GM12874 (cell line): ENCODE data around the gene AP1S2.
A peak's percentile ranks its signal among the peaks of the same experiment; 100 is the strongest.

ENCODE experiments used
- CTCF ChIP-seq: IDR thresholded peaks from 2 replicates; pipeline ENCODE4 v1.5.1; 2011; ENCODE audit warnings: low read depth, mild to moderate bottlenecking, control low read depth, low read length, moderate library complexity; ENCODE audit not compliant: insufficient read depth

The AP1S2 gene

DNA sequence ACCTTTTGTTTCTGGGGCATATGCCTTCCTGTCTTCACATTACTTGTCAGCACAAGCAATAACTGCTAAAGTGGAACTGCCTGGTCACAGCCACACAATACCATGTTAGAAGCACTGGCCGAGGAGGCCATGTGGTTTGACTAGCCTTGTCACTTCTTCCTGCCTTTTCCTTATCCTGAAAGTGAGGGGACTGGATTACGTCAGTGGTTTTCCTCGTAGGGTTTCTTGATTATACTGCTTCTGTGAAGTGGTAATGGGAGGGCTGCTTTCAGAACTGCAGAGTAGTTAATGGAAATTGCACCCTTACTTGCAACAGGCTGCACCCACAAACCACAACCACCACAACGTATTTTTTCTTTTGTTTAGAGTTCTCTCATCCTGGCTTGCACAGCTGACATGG lies 37.7 kb downstream of the AP1S2 start:
- no peak for TF ChIP-seq CTCF

DNA sequence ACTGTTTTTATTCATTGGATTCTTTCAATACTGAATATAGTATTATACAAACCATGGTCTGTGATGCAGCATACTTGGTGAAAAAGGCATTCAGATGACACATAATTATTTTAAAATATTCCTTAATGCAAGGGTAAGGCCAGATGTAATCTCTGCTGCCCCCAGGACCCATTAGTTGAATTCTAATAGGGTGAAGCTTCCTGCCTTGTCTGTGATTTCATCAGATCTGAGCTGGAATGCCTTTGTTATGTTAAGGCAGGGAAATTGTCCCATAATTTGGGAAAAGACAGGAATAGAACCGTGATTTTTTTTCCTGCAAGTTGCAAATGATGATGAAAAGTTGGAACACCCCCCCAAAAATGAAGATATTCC lies 38.2 kb downstream of the AP1S2 start:
- no peak for TF ChIP-seq CTCF

- peak; percentile 50; the same call in 1 of the 2 replicates for TF ChIP-seq CTCF
Measured at GRCh38 chrX:15815779-15816437, 38.7 kb downstream of the AP1S2 start.

GRCh38 chrX:15814771-15815365 lies 39.7 kb downstream of the AP1S2 start:
- no peak for TF ChIP-seq CTCF

GRCh38 chrX:15813416-15813815 lies 41.2 kb downstream of the AP1S2 start:
- TF ChIP-seq CTCF = no peak

DNA sequence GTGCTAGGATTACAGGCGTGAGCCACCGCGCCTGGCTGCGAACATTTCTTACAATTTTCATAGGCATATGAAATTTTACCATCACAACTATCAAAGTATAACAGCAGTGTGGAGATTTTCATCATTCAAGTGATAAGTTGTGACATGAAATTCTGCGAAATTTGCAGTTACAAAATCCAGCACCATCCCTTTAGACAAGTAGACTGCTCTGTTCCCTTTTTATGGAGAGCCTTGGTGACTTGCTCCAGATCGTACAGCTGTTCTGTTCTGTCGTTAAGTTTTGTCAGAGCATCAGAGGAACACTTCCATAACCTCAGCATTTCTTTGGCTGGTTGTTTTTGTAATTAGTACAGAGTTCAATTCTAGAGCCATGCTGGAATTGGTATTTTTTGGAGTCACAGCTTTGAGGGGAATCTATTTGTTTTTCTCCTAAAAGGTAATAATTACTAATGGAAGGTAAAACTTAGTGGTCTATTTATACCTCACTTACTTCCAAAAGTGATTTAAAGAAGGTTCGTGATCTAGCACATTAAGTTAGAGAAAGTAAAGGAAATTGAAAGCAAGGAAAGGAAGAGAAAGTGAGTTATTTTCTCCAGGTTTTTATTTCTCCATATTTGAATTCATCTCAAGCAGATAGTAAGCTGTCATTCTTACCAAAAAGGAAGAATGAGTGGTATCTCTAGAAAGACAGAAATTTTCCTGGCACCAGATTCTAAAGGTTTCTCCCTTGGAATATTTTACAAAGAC lies 42.2 kb downstream of the AP1S2 start:
- TF ChIP-seq CTCF = no peak

DNA sequence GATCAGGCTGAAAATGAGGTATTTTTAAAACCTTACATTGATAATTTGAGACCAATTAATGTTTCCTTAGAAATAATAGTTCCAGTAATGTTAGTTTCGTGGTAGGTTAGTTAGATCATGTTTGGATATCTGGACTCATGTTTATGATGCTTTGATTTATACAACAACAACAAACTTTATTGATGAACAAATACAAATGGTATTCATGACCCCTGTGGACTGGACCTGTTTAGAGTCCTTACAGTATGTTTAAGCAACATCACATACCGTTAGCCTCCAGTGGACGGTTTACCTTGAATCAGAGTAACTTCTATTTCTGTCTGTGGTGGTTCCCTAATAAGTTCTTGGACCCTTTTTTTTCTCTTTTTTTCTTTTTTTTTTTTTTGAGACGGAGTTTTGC lies 46.4 kb downstream of the AP1S2 start:
- no peak for TF ChIP-seq CTCF
